Activated CD8-positive, alpha-beta T cell treated with anti-CD3 and anti-CD28 coated beads, Interleukin-2, amount 10 ng/mL, durations not matched to agents 7 days and 5 days (primary cell): ENCODE data around the gene NTHL1. TPM values are rescaled to one million over a fixed set of nuclear protein-coding genes. Genes with fewer than 3 reads are reported as not detected.
A peak's percentile ranks its signal among the peaks of the same experiment; 100 is the strongest.

Experiments
- ATAC-seq: fragments of 150-1000 bp; cut with Tn5 transposase; one replicate; pipeline ENCODE4 v1.10.0; 2021; ENCODE audit warnings: moderate library complexity
- CTCF ChIA-PET: fragments of 350-600 bp; sonication (Branson Sonifier 250); formaldehyde crosslinking; loops from one replicate; lab custom pipeline; 2021; ENCODE audit warnings: antibody characterized with exemption; lab: Charles Lee
- POLR2A ChIA-PET: fragments of 350-600 bp; sonication (Branson Sonifier 250); formaldehyde crosslinking; loops from one replicate; lab custom pipeline; 2021; ENCODE audit warnings: antibody characterized with exemption; lab: Charles Lee
- DNase-seq: peaks from one replicate; pipeline ENCODE4 v3.0.0-alpha.2; 2020
- H3K27ac Mint-ChIP-seq: one replicate; pipeline ENCODE4 v1.8.0; 2021; ENCODE audit warnings: mild to moderate bottlenecking, mixed read lengths
- H3K27me3 Mint-ChIP-seq: one replicate; pipeline ENCODE4 v1.8.0; 2021; ENCODE audit warnings: low read depth, mixed read lengths
- H3K36me3 Mint-ChIP-seq: one replicate; pipeline ENCODE4 v1.8.0; 2021; ENCODE audit warnings: low read depth, mixed read lengths
- H3K4me1 Mint-ChIP-seq: one replicate; pipeline ENCODE4 v1.8.0; 2021; ENCODE audit warnings: low read depth, mixed read lengths
- H3K4me3 Mint-ChIP-seq: one replicate; pipeline ENCODE4 v1.8.0; 2021; ENCODE audit warnings: mild to moderate bottlenecking, mixed read lengths
- H3K9me3 Mint-ChIP-seq: one replicate; pipeline ENCODE4 v1.8.0; 2022; ENCODE audit warnings: mixed read lengths; ENCODE audit not compliant: insufficient read depth
- total RNA-seq, 2 experiments: library from RNA; stranded (reverse); gene quantifications; one replicate each; pipeline ENCODE4 v1.2.3, GENCODE V29; 2021

NTHL1 gene
- 10 to 100 TPM; 29.9 to 35.3 TPM for total RNA-seq

GRCh38 chr16:2047330-2048115, at the start of gene NTHL1, which contains the start of gene TSC2:
Gene NTHL1, minus strand, starts transcription at chr16:2047834. Its CDS starts 11 bp downstream, at chr16:2047823.
Gene TSC2, plus strand, starts transcription at chr16:2047985. Its CDS starts 631 bp downstream, at chr16:2048616.
- DNase-seq (peak; percentile 97), ATAC-seq (peak; percentile 93)
- ChIA-PET POLR2A (interaction anchor here (0.6 to 1.8 kb wide), 4 partner anchors 39 to 293 kb away, joined by 3 to 14 read pairs (median 4); partner anchors contain the start of genes NUBP2, SPSB3 and TRAF7), CTCF (interaction anchor here (0.7 to 2.3 kb wide), 7 partner anchors 15 to 204 kb away, joined by 3 to 17 read pairs (median 5); partner anchors contain the start of gene ECI1)
- Mint-ChIP-seq H3K27ac (peak within 1 kb of the TSS; percentile 86), H3K9me3 (no peaks in the 10 kb centered on the region), H3K4me1 (peaks cover 22% of the 10 kb centered on the region), H3K36me3 (peaks cover 3% of the 10 kb centered on the region), H3K4me3 (peak within 1 kb of the TSS; percentile 94), H3K27me3 (no peaks in the 10 kb centered on the region)

GRCh38 chr16:2096853-2097595, 49.4 kb upstream of the NTHL1 start:
- ATAC-seq (no peak), DNase-seq (no peak)
- CTCF ChIA-PET = no interaction called here
- Mint-ChIP-seq H3K27me3 (no peaks in the 10 kb centered on the region), H3K9me3 (no peaks in the 10 kb centered on the region), H3K27ac (no peak overlapping the region), H3K4me1 (no peaks in the 10 kb centered on the region), H3K4me3 (no peak overlapping the region), H3K36me3 (peaks cover 2% of the 10 kb centered on the region)
- POLR2A ChIA-PET = no interaction called here

GRCh38 chr16:2095918-2096582, 48.4 kb upstream of the NTHL1 start:
- Mint-ChIP-seq H3K4me3 (no peak overlapping the region), H3K27me3 (no peaks in the 10 kb centered on the region), H3K27ac (no peak overlapping the region), H3K4me1 (no peaks in the 10 kb centered on the region), H3K36me3 (peaks cover under 1% of the 10 kb centered on the region), H3K9me3 (no peaks in the 10 kb centered on the region)
- ATAC-seq (no peak), DNase-seq (no peak)
- POLR2A ChIA-PET = no interaction called here
- CTCF ChIA-PET = no interaction called here

GRCh38 chr16:2095315-2095853, 47.8 kb upstream of the NTHL1 start:
- DNase-seq (no peak), ATAC-seq (no peak)
- Mint-ChIP-seq H3K4me3 (no peak overlapping the region), H3K4me1 (no peaks in the 10 kb centered on the region), H3K36me3 (peaks cover 3% of the 10 kb centered on the region), H3K27ac (no peak overlapping the region), H3K27me3 (no peaks in the 10 kb centered on the region), H3K9me3 (no peaks in the 10 kb centered on the region)
- ChIA-PET POLR2A (no interaction called here), CTCF (no interaction called here)

- POLR2A ChIA-PET = no interaction called here
- peaks cover 5% of the 10 kb centered on the region for H3K36me3 Mint-ChIP-seq
- no peaks in the 10 kb centered on the region for H3K27me3 Mint-ChIP-seq
- H3K4me3 Mint-ChIP-seq = no peak overlapping the region
- CTCF ChIA-PET = no interaction called here
- H3K4me1 Mint-ChIP-seq = no peaks in the 10 kb centered on the region
- H3K9me3 Mint-ChIP-seq = no peaks in the 10 kb centered on the region
- no peak overlapping the region for H3K27ac Mint-ChIP-seq
- DNase-seq (no peak), ATAC-seq (no peak)
Measured at GRCh38 chr16:2093793-2094192, 46.2 kb upstream of the NTHL1 start.

GRCh38 chr16:2092866-2093265, 45.2 kb upstream of the NTHL1 start:
- no peaks in the 10 kb centered on the region for H3K9me3 Mint-ChIP-seq
- H3K27ac Mint-ChIP-seq = no peak overlapping the region
- no peaks in the 10 kb centered on the region for H3K27me3 Mint-ChIP-seq
- no peak overlapping the region for H3K4me3 Mint-ChIP-seq
- peaks cover 5% of the 10 kb centered on the region for H3K36me3 Mint-ChIP-seq
- ChIA-PET CTCF (no interaction called here), POLR2A (no interaction called here)
- no peaks in the 10 kb centered on the region for H3K4me1 Mint-ChIP-seq
- no peak for DNase-seq
- no peak for ATAC-seq

GRCh38 chr16:2092256-2092620, 44.6 kb upstream of the NTHL1 start:
- Mint-ChIP-seq H3K27ac (no peak overlapping the region), H3K9me3 (no peaks in the 10 kb centered on the region), H3K4me3 (no peak overlapping the region), H3K27me3 (no peaks in the 10 kb centered on the region), H3K4me1 (no peaks in the 10 kb centered on the region), H3K36me3 (peaks cover 9% of the 10 kb centered on the region)
- POLR2A ChIA-PET = no interaction called here
- DNase-seq (no peak), ATAC-seq (no peak)
- CTCF ChIA-PET = no interaction called here

- Mint-ChIP-seq H3K4me3 (no peak overlapping the region), H3K27me3 (no peaks in the 10 kb centered on the region), H3K36me3 (peaks cover 9% of the 10 kb centered on the region), H3K9me3 (no peaks in the 10 kb centered on the region), H3K4me1 (no peaks in the 10 kb centered on the region), H3K27ac (no peak overlapping the region)
- ChIA-PET CTCF (no interaction called here), POLR2A (no interaction called here)
- ATAC-seq (no peak), DNase-seq (no peak)
Measured at GRCh38 chr16:2091547-2092255, 44.1 kb upstream of the NTHL1 start.

GRCh38 chr16:2090777-2091546, 43.3 kb upstream of the NTHL1 start:
- no peak overlapping the region for H3K27ac Mint-ChIP-seq
- no peak overlapping the region for H3K4me3 Mint-ChIP-seq
- DNase-seq (no peak), ATAC-seq (peak; percentile 38)
- no peaks in the 10 kb centered on the region for H3K4me1 Mint-ChIP-seq
- no peaks in the 10 kb centered on the region for H3K9me3 Mint-ChIP-seq
- POLR2A ChIA-PET = no interaction called here
- no peaks in the 10 kb centered on the region for H3K27me3 Mint-ChIP-seq
- CTCF ChIA-PET = interaction anchor here (1.4 kb wide), 1 partner anchor 50 kb away, joined by 4 read pairs; no protein-coding TSS in a partner anchor
- H3K36me3 Mint-ChIP-seq = peaks cover 9% of the 10 kb centered on the region

GRCh38 chr16:2090481-2090776, 42.8 kb upstream of the NTHL1 start:
- no peak overlapping the region for H3K27ac Mint-ChIP-seq
- no peak overlapping the region for H3K4me3 Mint-ChIP-seq
- ChIA-PET CTCF (interaction anchor here (1.4 kb wide), 1 partner anchor 51 kb away, joined by 4 read pairs; no protein-coding TSS in a partner anchor), POLR2A (no interaction called here)
- peaks cover 9% of the 10 kb centered on the region for H3K36me3 Mint-ChIP-seq
- H3K27me3 Mint-ChIP-seq = no peaks in the 10 kb centered on the region
- no peak for ATAC-seq
- DNase-seq = no peak
- no peaks in the 10 kb centered on the region for H3K9me3 Mint-ChIP-seq
- H3K4me1 Mint-ChIP-seq = no peaks in the 10 kb centered on the region
